NCI-H82 (cell line): Measurements from ENCODE around the gene OSBPL5.
"Not testable (repeated sequence)": the region's sequence is repeated elsewhere in the genome, so short reads cannot be mapped to it uniquely, and the experiment has no call there.

ENCODE experiments used
- DNase-seq: peaks from one replicate; lab custom pipeline; 2025; lab: John Stamatoyannopoulos, UW

OSBPL5 gene

GRCh38 chr11:3121416-3121815 lies 43.7 kb downstream of the OSBPL5 start:
- no peak for DNase-seq

GRCh38 chr11:3120071-3120792 lies 44.9 kb downstream of the OSBPL5 start:
- no peak for DNase-seq

GRCh38 chr11:3119141-3119821 lies 45.8 kb downstream of the OSBPL5 start:
- DNase-seq: no peak

- DNase-seq: no peak
These were observed 49.8 kb downstream of the OSBPL5 start for GRCh38 chr11:3115321-3115720.

- DNase-seq: not testable (repeated sequence)
These were observed 51.4 kb downstream of the OSBPL5 start for GRCh38 chr11:3113661-3114060.

- no peak for DNase-seq
These were observed 53.0 kb downstream of the OSBPL5 start for GRCh38 chr11:3111919-3112690.

GRCh38 chr11:3111466-3111865 lies 53.6 kb downstream of the OSBPL5 start:
- DNase-seq: no peak

GRCh38 chr11:3109921-3110706 lies 55.0 kb downstream of the OSBPL5 start:
- peak; percentile 76 for DNase-seq

GRCh38 chr11:3109434-3109833 lies 55.7 kb downstream of the OSBPL5 start:
- DNase-seq: no peak

- DNase-seq: no peak
These were observed 56.9 kb downstream of the OSBPL5 start for GRCh38 chr11:3108183-3108721.

GRCh38 chr11:3107608-3108182 lies 57.4 kb downstream of the OSBPL5 start:
- no peak for DNase-seq

- no peak for DNase-seq
These were observed 58.2 kb downstream of the OSBPL5 start for GRCh38 chr11:3106736-3107524.

GRCh38 chr11:3105791-3106735 lies 59.0 kb downstream of the OSBPL5 start:
- DNase-seq: no peak

GRCh38 chr11:3104961-3105790 lies 59.9 kb downstream of the OSBPL5 start:
- DNase-seq: no peak

GRCh38 chr11:3104051-3104714 lies 60.9 kb downstream of the OSBPL5 start:
- no peak for DNase-seq

- no peak for DNase-seq
These were observed 62.0 kb downstream of the OSBPL5 start for GRCh38 chr11:3103076-3103475.

GRCh38 chr11:3102641-3102921 lies 62.5 kb downstream of the OSBPL5 start:
- DNase-seq: no peak

GRCh38 chr11:3101921-3102640 lies 63.0 kb downstream of the OSBPL5 start:
- DNase-seq: no peak
